ENCODE results near the gene HIBADH.

The HIBADH gene

DNA sequence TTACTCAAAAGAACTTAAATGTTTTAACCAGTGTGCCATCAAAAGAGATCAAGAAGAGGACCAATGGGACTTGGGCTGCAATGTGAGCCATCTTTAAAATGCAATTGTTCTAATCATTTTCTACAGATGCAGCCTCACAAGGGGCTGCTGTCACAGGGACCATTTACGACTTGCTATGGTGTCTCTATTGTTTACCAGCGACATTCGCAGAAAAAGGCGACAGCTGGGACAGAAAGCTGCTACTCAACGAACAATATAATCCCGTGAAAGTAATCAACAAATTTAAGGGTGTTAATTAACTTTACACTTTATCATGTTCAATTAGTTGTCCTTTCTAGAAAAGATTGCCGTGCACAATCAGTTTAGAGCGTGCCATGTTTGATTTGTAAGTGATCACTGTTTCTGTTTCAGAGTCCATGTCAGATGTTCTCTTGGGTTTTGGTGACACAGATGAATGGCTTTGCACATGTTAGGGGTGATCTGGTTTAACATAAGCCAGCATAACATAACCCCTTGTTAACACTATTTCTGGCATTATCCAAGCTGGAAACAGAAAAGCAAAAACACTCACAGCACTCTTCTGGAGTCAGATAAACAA, 110.8 kb downstream of the HIBADH start:
- Histone ChIP-seq H3K9me3 (ENCODE audit: control insufficient read depth, insufficient read depth, low read length) (no peaks in the 10 kb centered on the region), H3K36me3 (ENCODE audit: insufficient read depth, low read length) (no peaks in the 10 kb centered on the region), H3K9ac (ENCODE audit: low read depth, low read length) (no peak overlapping the region), H3K4me1 (ENCODE audit: insufficient read depth, low read length) (peaks cover 22% of the 10 kb centered on the region; the same call in 1 of the 2 replicates)

DNA sequence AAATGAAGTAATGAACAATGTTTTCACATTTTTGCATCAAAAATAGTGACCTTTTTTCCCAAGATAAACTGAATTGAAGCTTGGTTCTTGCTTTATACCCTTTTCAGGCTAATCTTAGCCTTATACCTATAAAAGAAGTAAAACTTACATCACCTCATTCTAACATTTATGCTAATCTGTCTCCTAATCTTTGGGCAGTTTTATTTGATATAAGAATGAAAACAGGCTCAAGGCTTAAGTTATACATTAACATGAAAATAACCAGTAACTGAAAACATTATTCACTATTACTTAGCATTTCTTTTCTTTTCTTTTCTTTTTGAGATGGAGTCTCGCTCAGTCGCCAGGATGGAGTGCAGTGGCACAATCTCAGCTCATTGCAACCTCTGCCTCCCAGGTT, 113.1 kb downstream of the HIBADH start:
- H3K9ac ChIP-seq (ENCODE audit: low read depth, low read length) = no peak overlapping the region

DNA sequence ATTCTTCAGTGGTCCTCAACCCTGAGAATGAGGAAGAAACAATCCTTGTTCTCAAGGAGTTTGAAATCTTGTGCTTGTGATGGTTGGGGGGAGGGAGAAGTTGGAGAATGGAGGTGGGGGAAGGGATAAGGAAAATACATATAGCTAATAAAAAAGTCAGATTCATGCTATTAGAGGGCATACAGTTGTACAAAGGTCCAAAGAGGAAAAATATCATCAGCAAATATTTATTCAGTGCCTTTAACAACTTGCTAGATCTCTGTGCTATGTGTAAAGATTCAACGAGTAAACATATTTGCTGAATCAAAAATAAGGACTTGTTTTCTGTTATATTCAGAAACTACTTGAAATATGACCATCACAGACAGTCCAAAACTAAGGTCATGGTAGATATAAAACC, 114.4 kb downstream of the HIBADH start:
- peaks cover 17% of the 10 kb centered on the region; the same call in 1 of the 2 replicates for H3K4me1 ChIP-seq (ENCODE audit: insufficient read depth, low read length)
- no peaks in the 10 kb centered on the region for H3K9me3 ChIP-seq (ENCODE audit: control insufficient read depth, insufficient read depth, low read length)
- H3K36me3 ChIP-seq (ENCODE audit: insufficient read depth, low read length) = no peaks in the 10 kb centered on the region
- no peak overlapping the region for H3K9ac ChIP-seq (ENCODE audit: low read depth, low read length)

More for the DNA sequence above, 113.1 kb downstream of the HIBADH start:
- H3K9me3 ChIP-seq (ENCODE audit: control insufficient read depth, insufficient read depth, low read length) = no peaks in the 10 kb centered on the region
- H3K4me1 ChIP-seq (ENCODE audit: insufficient read depth, low read length) = peaks cover 19% of the 10 kb centered on the region; the same call in 1 of the 2 replicates
- H3K36me3 ChIP-seq (ENCODE audit: insufficient read depth, low read length) = no peaks in the 10 kb centered on the region

DNA sequence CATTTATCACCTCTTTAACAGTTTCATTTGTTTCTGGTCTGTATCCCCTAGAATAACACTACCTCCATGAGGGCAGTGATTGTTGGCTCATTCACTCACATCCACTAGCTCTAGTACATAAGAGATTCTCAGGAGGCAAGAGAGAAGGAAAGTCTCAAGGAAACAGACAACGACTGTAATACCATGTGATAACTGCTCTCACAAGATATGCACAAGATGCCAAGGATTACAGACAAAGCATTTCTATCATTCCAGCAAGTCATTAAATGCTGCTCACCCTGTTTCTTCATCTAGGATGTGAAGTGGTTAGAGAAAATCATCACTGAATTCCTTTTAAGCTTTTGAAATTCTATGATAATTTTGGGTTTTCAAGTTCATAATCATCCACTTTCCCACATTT, 115.3 kb downstream of the HIBADH start:
- Histone ChIP-seq H3K9me3 (ENCODE audit: control insufficient read depth, insufficient read depth, low read length) (no peaks in the 10 kb centered on the region), H3K4me1 (ENCODE audit: insufficient read depth, low read length) (peaks cover 17% of the 10 kb centered on the region; the same call in 1 of the 2 replicates), H3K9ac (ENCODE audit: low read depth, low read length) (no peak overlapping the region), H3K36me3 (ENCODE audit: insufficient read depth, low read length) (no peaks in the 10 kb centered on the region)

DNA sequence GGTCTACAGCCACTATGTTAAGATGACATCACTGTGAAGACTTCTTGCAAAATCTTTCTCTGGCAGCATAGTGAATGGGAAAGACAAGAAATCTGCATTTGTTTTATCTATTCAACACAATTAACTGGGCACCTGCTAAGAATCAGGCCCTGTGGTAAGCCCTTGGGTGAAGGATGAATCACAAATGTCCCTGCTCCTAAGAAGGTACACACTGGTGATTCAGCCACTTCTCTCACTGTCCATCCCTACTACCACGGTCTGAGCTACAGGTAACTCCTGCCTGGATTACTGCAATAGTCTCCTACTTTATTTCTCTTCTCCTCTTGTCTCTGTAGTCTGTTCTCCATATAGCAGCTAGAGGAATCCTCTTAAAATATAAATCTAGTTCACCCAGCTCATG, 116.1 kb downstream of the HIBADH start:
- no peak overlapping the region for H3K9ac ChIP-seq (ENCODE audit: low read depth, low read length)
- H3K4me1 ChIP-seq (ENCODE audit: insufficient read depth, low read length) = peaks cover 17% of the 10 kb centered on the region; the same call in 1 of the 2 replicates

DNA sequence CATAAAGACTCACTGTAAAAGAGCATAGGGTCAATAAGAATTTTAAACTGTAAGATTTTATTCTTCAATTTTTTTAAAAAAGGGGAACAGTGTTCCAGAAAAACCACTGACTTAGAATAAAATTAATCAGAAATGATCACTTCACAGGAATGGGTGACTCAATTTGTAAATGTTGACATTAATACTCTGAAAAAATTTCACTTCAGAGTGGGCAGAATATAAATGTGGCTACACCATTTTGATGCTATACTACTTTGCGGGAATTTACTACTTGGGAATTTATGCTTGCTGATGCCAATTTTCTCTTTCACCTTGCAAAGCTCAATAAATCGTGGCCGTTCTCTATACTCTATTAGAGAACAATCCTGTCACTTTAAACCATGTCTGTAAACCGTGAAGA, 126.9 kb downstream of the HIBADH start:
- Histone ChIP-seq H3K9ac (ENCODE audit: low read depth, low read length) (no peak overlapping the region), H3K4me1 (ENCODE audit: insufficient read depth, low read length) (no peaks in the 10 kb centered on the region), H3K9me3 (ENCODE audit: control insufficient read depth, insufficient read depth, low read length) (no peaks in the 10 kb centered on the region), H3K36me3 (ENCODE audit: insufficient read depth, low read length) (no peaks in the 10 kb centered on the region)

More for the DNA sequence above, 116.1 kb downstream of the HIBADH start:
- Histone ChIP-seq H3K9me3 (ENCODE audit: control insufficient read depth, insufficient read depth, low read length) (no peaks in the 10 kb centered on the region), H3K36me3 (ENCODE audit: insufficient read depth, low read length) (no peaks in the 10 kb centered on the region)

DNA sequence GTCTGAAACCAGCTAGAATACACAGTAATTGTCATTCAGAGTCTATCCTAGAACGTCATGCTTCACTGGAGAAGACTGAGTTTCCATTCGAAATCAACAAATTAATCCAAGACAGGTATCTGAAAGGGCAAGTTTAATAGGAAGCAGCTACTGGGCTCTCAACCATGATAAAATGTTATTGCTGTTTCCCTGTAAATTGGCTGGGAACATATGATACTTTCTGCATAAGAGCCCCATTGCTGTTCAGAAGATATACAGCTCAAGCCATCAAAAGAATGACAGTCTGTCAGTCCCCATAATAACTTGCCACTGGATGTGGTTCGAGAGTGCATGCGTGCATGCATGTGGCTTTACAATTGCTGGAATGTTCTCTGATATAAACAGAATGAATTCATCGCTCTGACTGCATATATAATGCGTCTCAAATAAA, 129.0 kb downstream of the HIBADH start:
- H3K4me1 ChIP-seq (ENCODE audit: insufficient read depth, low read length) = no peaks in the 10 kb centered on the region
- no peak overlapping the region for H3K9ac ChIP-seq (ENCODE audit: low read depth, low read length)
- H3K9me3 ChIP-seq (ENCODE audit: control insufficient read depth, insufficient read depth, low read length) = no peaks in the 10 kb centered on the region
- no peaks in the 10 kb centered on the region for H3K36me3 ChIP-seq (ENCODE audit: insufficient read depth, low read length)

DNA sequence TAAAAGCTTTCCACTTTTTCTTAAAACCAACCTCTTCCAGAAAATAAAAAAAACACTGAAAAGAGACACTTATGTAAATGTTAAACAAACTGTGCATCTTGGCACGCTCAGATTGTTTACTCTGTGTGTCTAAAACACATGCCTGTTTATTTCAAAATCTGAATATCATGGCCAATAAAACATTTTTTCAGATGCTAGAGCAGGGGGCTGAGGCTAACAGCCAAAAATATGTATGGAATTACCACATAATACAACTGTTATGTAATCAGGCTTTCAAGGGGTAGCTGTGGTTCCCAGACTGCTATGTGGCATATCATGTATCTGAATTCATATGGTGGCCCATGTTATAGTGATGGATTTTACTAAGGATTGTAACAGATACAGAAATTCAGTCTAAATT, 130.4 kb downstream of the HIBADH start:
- H3K9me3 ChIP-seq (ENCODE audit: control insufficient read depth, insufficient read depth, low read length) = no peaks in the 10 kb centered on the region
- no peaks in the 10 kb centered on the region for H3K36me3 ChIP-seq (ENCODE audit: insufficient read depth, low read length)
- H3K4me1 ChIP-seq (ENCODE audit: insufficient read depth, low read length) = no peaks in the 10 kb centered on the region
- H3K9ac ChIP-seq (ENCODE audit: low read depth, low read length) = no peak overlapping the region

DNA sequence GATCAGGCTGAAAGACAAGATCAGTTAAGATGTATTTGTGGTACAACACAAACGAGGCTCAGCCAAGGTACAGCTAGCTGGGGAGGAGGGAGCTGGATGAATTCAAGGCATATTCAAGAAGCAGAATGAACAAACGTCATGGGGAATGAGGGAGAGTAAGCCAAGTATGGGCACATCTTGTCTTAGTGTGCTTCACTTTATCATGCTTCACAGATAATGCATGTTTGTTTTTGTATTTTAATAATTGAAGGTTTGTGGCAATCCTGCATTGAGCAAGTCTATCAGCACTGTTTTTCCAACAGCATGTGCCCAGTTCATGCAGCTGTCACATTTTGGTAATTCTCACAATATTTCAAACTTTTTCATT, 135.4 kb downstream of the HIBADH start:
- Histone ChIP-seq H3K9me3 (ENCODE audit: control insufficient read depth, insufficient read depth, low read length) (no peaks in the 10 kb centered on the region), H3K36me3 (ENCODE audit: insufficient read depth, low read length) (no peaks in the 10 kb centered on the region), H3K4me1 (ENCODE audit: insufficient read depth, low read length) (no peaks in the 10 kb centered on the region), H3K9ac (ENCODE audit: low read depth, low read length) (no peak overlapping the region)

DNA sequence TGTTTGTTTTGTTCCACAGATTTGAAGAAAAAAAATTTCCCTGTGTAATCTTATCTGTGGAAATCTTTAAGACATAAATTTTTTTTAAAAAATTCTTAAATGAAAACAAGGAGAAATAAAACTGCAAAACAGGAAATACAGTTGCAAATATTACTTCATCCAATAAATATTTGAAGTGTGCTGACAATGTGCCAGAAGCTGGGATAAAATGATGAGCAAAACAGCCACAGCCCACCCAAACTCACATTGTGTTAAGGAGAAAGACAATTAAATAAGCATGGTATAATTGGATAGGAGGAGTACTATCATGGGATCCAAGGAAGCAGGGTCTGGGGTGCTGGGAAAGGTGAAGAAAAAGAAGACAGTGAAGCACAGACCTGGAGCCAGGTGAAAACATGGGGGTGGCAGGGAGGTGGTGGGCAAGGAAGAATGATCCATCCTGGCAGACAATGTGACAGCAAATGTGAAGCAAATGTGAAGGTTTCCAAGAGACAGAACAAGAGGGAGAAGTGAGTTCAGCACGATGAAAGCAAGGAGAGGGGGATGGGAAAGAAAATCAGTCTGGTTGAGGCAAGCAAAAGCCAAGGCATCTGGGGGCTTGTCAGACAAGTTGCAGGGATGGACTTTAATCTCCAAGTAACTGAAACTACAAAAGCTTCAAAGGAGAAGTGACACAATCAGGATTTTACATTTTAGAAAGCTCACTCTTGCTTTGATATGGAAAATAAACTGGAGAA, 135.9 kb downstream of the HIBADH start:
- no peaks in the 10 kb centered on the region for H3K9me3 ChIP-seq (ENCODE audit: control insufficient read depth, insufficient read depth, low read length)
- no peaks in the 10 kb centered on the region for H3K36me3 ChIP-seq (ENCODE audit: insufficient read depth, low read length)
- no peak overlapping the region for H3K9ac ChIP-seq (ENCODE audit: low read depth, low read length)
- H3K4me1 ChIP-seq (ENCODE audit: insufficient read depth, low read length) = no peaks in the 10 kb centered on the region

DNA sequence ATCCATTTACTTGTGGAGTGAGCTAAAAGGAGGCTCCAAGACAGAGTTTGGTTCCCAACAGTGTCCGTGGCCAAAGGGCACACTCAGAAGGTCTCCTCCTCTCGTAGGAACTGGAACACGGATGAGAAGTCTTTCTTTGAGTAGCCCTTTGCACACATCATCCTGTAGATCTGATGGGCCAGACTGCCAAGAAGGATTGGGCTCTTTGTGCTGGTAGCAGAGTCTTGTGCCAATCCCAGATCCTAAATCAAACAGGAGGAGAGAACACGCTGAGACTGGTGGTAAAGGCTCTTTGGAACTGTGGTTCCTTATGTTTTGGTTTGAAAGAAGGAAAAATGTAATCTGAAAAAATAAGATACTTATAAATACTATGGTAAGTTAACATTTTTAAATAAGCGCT, 136.6 kb downstream of the HIBADH start:
- H3K36me3 ChIP-seq (ENCODE audit: insufficient read depth, low read length) = no peaks in the 10 kb centered on the region
- H3K9ac ChIP-seq (ENCODE audit: low read depth, low read length) = no peak overlapping the region
- H3K4me1 ChIP-seq (ENCODE audit: insufficient read depth, low read length) = no peaks in the 10 kb centered on the region

DNA sequence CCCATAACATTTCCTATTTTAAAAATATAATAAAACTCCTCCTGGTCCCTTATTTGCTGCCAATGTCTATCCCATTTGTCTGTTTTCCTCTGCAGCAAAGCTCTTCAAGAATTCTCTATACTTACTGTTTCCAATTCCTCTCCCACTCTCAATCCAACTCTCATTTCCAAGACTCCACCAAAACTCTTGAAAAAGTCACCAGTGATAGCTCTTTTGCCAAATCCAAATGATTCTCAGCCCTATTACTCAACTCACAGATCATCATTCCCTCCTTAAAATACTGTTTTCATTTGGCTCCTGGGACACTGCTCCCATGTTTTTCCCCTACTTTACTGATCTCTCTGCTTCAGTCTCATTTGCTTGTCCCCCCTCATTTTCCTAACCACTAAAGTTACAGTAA, 139.4 kb downstream of the HIBADH start:
- Histone ChIP-seq H3K9me3 (ENCODE audit: control insufficient read depth, insufficient read depth, low read length) (no peaks in the 10 kb centered on the region), H3K4me1 (ENCODE audit: insufficient read depth, low read length) (no peaks in the 10 kb centered on the region), H3K9ac (ENCODE audit: low read depth, low read length) (no peak overlapping the region), H3K36me3 (ENCODE audit: insufficient read depth, low read length) (no peaks in the 10 kb centered on the region)

More for the DNA sequence above, 136.6 kb downstream of the HIBADH start:
- no peaks in the 10 kb centered on the region for H3K9me3 ChIP-seq (ENCODE audit: control insufficient read depth, insufficient read depth, low read length)

DNA sequence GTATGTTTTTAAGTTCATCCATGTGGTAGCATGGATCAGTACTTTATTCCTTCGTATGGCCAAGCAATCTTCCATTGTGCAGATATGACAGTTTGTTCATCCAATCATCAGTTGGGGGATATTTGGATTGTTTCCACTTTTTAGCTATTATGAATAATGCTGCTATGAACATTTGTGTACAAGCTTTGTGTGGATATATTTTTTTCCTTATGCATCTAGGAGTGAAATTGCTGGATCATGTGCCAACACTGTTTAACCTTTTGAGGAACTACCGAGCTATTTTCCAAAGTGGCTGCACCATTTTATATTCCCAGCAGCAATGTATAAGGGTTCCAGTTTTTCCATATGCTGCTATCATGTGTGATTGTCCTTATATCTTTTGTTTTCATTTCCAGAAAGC, 140.1 kb downstream of the HIBADH start:
- no peak overlapping the region for H3K9ac ChIP-seq (ENCODE audit: low read depth, low read length)
- H3K4me1 ChIP-seq (ENCODE audit: insufficient read depth, low read length) = no peaks in the 10 kb centered on the region
- H3K36me3 ChIP-seq (ENCODE audit: insufficient read depth, low read length) = no peaks in the 10 kb centered on the region
- H3K9me3 ChIP-seq (ENCODE audit: control insufficient read depth, insufficient read depth, low read length) = no peaks in the 10 kb centered on the region

DNA sequence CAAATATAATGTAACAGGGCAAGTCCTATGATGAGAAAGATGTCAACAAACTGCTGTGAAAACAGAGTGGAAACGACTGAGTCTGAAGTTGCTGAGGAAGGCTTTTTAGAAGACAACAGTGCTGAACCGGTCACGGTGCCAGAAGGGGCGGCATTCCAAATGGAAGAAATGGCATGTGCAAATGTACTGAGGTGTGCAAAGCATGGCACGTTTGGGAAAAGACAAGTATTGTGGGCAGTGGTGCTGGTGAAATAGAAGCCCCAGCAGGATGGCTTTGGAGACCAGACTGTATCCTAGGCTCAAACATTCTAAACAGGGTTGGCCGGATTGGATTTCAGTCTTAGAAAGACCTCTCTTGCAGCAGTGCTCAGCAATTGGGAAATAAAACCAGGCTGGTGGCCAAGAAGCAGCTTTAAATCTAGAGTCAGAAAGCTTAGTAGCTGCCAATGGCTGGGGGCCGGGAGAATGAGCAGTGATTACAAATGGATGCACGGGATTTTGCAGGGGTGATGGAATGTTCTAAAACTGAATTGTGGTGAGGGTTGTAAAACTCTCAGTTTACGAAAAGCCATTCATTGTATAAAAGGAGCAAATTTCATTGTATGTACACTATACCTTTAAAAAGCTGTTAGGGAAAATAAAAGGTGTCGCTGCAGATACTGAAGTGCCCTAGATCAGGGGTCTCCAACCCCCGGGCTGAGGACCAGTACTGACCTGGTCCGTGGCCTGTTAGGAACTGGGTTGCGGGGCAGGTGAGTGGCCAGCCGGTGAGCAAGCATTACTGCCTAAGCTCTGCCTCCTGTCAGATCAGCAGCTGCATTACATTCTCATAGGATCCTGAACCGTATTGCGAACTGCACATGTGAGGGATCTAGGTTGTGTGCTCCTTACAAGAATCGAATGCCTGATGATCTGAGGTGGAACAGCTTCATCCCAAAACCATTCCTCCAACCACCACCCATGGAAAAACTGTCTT, 141.6 kb downstream of the HIBADH start:
- Histone ChIP-seq H3K9ac (ENCODE audit: low read depth, low read length) (no peak overlapping the region), H3K9me3 (ENCODE audit: control insufficient read depth, insufficient read depth, low read length) (no peaks in the 10 kb centered on the region), H3K36me3 (ENCODE audit: insufficient read depth, low read length) (no peaks in the 10 kb centered on the region), H3K4me1 (ENCODE audit: insufficient read depth, low read length) (peaks cover 8% of the 10 kb centered on the region)
